ENCODE measurements around the gene COL13A1. TPM values are rescaled to one million over a fixed set of nuclear protein-coding genes. Genes with fewer than 3 reads are reported as not detected.

The COL13A1 gene
- total RNA-seq, 1 donor from 2014 or later, result 13.0 TPM

DNA sequence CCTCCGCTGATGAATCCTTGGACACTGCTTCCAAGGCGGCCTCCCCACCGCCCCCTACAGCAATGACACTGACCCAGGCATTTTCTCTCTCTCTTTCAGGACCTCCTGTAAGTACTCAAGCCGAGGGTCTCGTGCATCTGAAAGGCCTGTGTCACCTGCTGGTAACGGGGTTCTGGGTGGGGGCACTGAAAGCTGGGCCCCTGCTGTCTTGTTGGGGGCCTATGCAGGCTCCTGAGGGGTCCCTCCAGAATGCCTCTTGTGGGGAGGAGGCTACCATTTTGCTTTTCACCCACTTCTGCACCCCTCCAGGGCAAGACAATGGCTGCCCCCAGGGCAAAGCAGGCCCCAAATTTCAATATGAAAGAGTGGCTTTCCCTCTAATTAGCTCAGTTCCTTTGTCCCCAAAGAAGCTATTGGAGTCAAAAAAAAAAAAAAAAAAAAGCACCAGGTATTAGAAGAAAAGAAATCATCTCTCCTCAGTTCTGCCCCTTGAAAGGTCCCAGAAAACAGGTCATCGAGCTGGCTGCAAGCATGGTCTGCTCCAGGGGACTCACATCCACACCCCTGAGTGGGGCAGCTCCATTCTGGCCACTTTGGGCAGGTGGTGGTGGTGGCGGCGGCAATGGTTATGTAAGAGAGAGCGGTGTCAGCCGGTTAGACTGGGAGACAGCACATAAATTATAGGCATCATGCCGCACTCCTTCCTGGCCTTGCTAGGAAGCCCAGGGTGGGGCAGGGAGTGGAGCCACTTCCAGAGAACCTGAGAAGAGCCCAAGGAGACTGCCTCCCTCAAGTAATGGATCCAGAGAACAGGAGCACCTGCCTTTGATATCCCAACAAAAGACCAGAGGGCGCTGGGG, 66.2 kb downstream of the COL13A1 start:
- H3K36me3 ChIP-seq (ENCODE audit: control insufficient read depth in 3 of 3, insufficient read depth in 3 of 3, low read length in 3 of 3), result no peaks in the 10 kb centered on the region
- H3K27ac ChIP-seq (ENCODE audit: low read depth, low read length), result no peak overlapping the region
- H3K9me3 ChIP-seq (ENCODE audit: control insufficient read depth in 3 of 3, low read length in 3 of 3), result no peaks in the 10 kb centered on the region
- H3K9ac ChIP-seq (ENCODE audit: low read depth in 1 of 3, low read length in 3 of 3), result no peak overlapping the region
- peaks cover 0 to 3% (median 0%) of the 10 kb centered on the region in 3 donors for H3K4me1 ChIP-seq (ENCODE audit: control insufficient read depth in 3 of 3, insufficient read depth in 3 of 3, low read length in 3 of 3)
- H3K27me3 ChIP-seq (ENCODE audit: control insufficient read depth in 3 of 3, insufficient read depth in 3 of 3, low read length in 3 of 3), result peaks cover 0 to 7% (median 6%) of the 10 kb centered on the region in 3 donors
- H3K4me3 ChIP-seq (ENCODE audit: low read length in 3 of 3), result no peak overlapping the region

GRCh38 chr10:69868821-69869220, 67.1 kb downstream of the COL13A1 start:
- H3K4me3 ChIP-seq (ENCODE audit: low read length in 3 of 3), result no peak overlapping the region
- no peaks in the 10 kb centered on the region for H3K9me3 ChIP-seq (ENCODE audit: control insufficient read depth in 3 of 3, low read length in 3 of 3)
- H3K4me1 ChIP-seq (ENCODE audit: control insufficient read depth in 3 of 3, insufficient read depth in 3 of 3, low read length in 3 of 3), result peaks cover 0 to 3% (median 0%) of the 10 kb centered on the region in 3 donors
- no peak overlapping the region for H3K27ac ChIP-seq (ENCODE audit: low read depth, low read length)
- no peaks in the 10 kb centered on the region for H3K36me3 ChIP-seq (ENCODE audit: control insufficient read depth in 3 of 3, insufficient read depth in 3 of 3, low read length in 3 of 3)
- H3K27me3 ChIP-seq (ENCODE audit: control insufficient read depth in 3 of 3, insufficient read depth in 3 of 3, low read length in 3 of 3), result peaks cover 0 to 3% (median 0%) of the 10 kb centered on the region in 3 donors
- H3K9ac ChIP-seq (ENCODE audit: low read depth in 1 of 3, low read length in 3 of 3), result no peak overlapping the region

DNA sequence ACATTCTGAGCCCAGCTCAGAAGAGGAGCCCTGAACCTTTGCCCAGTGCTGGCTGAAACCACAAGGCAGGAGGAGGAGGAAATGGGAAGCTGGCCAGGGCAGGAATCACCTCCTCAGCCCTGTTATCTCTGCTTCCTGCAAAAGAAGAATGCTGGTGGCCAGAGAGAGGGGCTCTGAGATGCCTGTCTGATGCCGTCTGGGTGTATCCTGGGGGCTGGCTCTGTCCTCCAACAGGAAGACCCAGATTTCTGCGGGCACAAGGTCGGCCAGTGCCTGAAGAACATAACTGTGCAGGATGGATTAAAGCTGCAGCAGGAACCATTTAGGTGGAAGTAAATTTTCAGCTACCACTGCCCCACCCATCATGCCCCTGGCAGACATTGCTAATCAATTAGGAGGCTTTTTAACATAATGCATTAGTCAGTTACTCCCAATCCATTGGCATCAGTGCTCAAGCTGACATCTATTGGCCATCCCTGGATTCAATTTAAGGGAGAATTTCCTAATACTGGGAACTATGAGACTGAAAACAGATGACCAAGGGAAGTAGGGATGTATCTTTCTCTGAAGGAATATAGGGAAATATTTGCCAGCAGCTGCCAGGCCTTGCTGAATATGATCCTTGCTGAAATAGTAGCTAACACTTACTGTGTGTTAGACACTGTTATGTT, 67.7 kb downstream of the COL13A1 start:
- Histone ChIP-seq H3K27ac (ENCODE audit: low read depth, low read length) (no peak overlapping the region), H3K4me3 (ENCODE audit: low read length in 3 of 3) (no peak overlapping the region), H3K9ac (ENCODE audit: low read depth in 1 of 3, low read length in 3 of 3) (no peak overlapping the region), H3K9me3 (ENCODE audit: control insufficient read depth in 3 of 3, low read length in 3 of 3) (no peaks in the 10 kb centered on the region), H3K4me1 (ENCODE audit: control insufficient read depth in 3 of 3, insufficient read depth in 3 of 3, low read length in 3 of 3) (peaks cover 0 to 3% (median 0%) of the 10 kb centered on the region in 3 donors), H3K36me3 (ENCODE audit: control insufficient read depth in 3 of 3, insufficient read depth in 3 of 3, low read length in 3 of 3) (no peaks in the 10 kb centered on the region), H3K27me3 (ENCODE audit: control insufficient read depth in 3 of 3, insufficient read depth in 3 of 3, low read length in 3 of 3) (peaks cover 0 to 3% (median 0%) of the 10 kb centered on the region in 3 donors)

- no peaks in the 10 kb centered on the region for H3K9me3 ChIP-seq (ENCODE audit: control insufficient read depth in 3 of 3, low read length in 3 of 3)
- no peaks in the 10 kb centered on the region for H3K4me1 ChIP-seq (ENCODE audit: control insufficient read depth in 3 of 3, insufficient read depth in 3 of 3, low read length in 3 of 3)
- no peaks in the 10 kb centered on the region for H3K36me3 ChIP-seq (ENCODE audit: control insufficient read depth in 3 of 3, insufficient read depth in 3 of 3, low read length in 3 of 3)
- H3K9ac ChIP-seq (ENCODE audit: low read depth in 1 of 3, low read length in 3 of 3), result no peak overlapping the region
- H3K27ac ChIP-seq (ENCODE audit: low read depth, low read length), result no peak overlapping the region
- H3K4me3 ChIP-seq (ENCODE audit: low read length in 3 of 3), result no peak overlapping the region
- H3K27me3 ChIP-seq (ENCODE audit: control insufficient read depth in 3 of 3, insufficient read depth in 3 of 3, low read length in 3 of 3), result no peaks in the 10 kb centered on the region
Measured at GRCh38 chr10:69870591-69870990, 68.9 kb downstream of the COL13A1 start.

DNA sequence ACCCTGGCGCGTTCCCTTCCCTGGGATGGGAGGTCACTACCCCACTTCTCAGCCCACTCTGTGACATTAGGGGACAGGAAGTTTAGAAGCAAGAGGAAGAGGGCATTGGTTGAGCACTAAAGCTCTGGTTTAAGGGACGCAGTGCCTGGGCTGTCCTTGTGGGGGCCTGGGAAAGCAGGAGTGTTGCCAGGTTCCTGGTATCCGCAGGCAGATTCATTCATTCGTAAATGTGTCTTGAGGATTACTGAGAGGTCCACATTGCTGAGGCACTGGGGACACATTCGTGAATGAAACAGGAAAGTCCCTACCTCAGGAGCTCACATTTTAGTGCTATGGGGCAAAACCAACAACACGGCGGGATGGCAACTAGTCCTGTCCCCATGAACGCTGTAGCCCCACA, 69.4 kb downstream of the COL13A1 start:
- Histone ChIP-seq H3K36me3 (ENCODE audit: control insufficient read depth in 3 of 3, insufficient read depth in 3 of 3, low read length in 3 of 3) (no peaks in the 10 kb centered on the region), H3K9me3 (ENCODE audit: control insufficient read depth in 3 of 3, low read length in 3 of 3) (no peaks in the 10 kb centered on the region), H3K4me3 (ENCODE audit: low read length in 3 of 3) (no peak overlapping the region), H3K27ac (ENCODE audit: low read depth, low read length) (no peak overlapping the region), H3K9ac (ENCODE audit: low read depth in 1 of 3, low read length in 3 of 3) (no peak overlapping the region), H3K4me1 (ENCODE audit: control insufficient read depth in 3 of 3, insufficient read depth in 3 of 3, low read length in 3 of 3) (no peaks in the 10 kb centered on the region), H3K27me3 (ENCODE audit: control insufficient read depth in 3 of 3, insufficient read depth in 3 of 3, low read length in 3 of 3) (no peaks in the 10 kb centered on the region)

DNA sequence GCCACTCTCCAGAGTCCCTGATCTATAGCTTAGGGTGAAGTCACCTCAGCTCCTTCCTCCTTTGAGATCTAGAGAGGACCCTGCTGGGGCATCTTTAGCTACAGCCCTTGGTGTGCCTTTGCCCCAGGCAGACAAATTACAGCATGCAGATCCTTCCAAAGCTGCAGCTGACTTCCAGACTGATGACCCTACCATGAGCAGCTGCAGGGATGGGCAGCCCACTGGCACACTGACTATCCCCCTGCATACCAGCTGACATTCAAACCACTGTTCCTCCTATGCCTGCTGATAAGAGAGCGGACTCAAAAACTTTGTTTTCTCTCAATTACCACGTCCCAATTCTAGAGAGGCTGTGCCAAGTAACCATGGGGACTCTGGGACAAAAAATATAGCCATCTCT, 70.6 kb downstream of the COL13A1 start:
- Histone ChIP-seq H3K4me3 (ENCODE audit: low read length in 3 of 3) (no peak overlapping the region), H3K4me1 (ENCODE audit: control insufficient read depth in 3 of 3, insufficient read depth in 3 of 3, low read length in 3 of 3) (no peaks in the 10 kb centered on the region), H3K9ac (ENCODE audit: low read depth in 1 of 3, low read length in 3 of 3) (no peak overlapping the region), H3K27ac (ENCODE audit: low read depth, low read length) (no peak overlapping the region), H3K36me3 (ENCODE audit: control insufficient read depth in 3 of 3, insufficient read depth in 3 of 3, low read length in 3 of 3) (no peaks in the 10 kb centered on the region), H3K27me3 (ENCODE audit: control insufficient read depth in 3 of 3, insufficient read depth in 3 of 3, low read length in 3 of 3) (peaks cover 0 to 5% (median 0%) of the 10 kb centered on the region in 3 donors), H3K9me3 (ENCODE audit: control insufficient read depth in 3 of 3, low read length in 3 of 3) (no peaks in the 10 kb centered on the region)

GRCh38 chr10:69873135-69873639, 71.5 kb downstream of the COL13A1 start:
- Histone ChIP-seq H3K4me1 (ENCODE audit: control insufficient read depth in 3 of 3, insufficient read depth in 3 of 3, low read length in 3 of 3) (no peaks in the 10 kb centered on the region), H3K27ac (ENCODE audit: low read depth, low read length) (no peak overlapping the region), H3K27me3 (ENCODE audit: control insufficient read depth in 3 of 3, insufficient read depth in 3 of 3, low read length in 3 of 3) (peaks cover 0 to 5% (median 0%) of the 10 kb centered on the region in 3 donors), H3K36me3 (ENCODE audit: control insufficient read depth in 3 of 3, insufficient read depth in 3 of 3, low read length in 3 of 3) (no peaks in the 10 kb centered on the region), H3K9me3 (ENCODE audit: control insufficient read depth in 3 of 3, low read length in 3 of 3) (no peaks in the 10 kb centered on the region), H3K4me3 (ENCODE audit: low read length in 3 of 3) (no peak overlapping the region), H3K9ac (ENCODE audit: low read depth in 1 of 3, low read length in 3 of 3) (no peak overlapping the region)

DNA sequence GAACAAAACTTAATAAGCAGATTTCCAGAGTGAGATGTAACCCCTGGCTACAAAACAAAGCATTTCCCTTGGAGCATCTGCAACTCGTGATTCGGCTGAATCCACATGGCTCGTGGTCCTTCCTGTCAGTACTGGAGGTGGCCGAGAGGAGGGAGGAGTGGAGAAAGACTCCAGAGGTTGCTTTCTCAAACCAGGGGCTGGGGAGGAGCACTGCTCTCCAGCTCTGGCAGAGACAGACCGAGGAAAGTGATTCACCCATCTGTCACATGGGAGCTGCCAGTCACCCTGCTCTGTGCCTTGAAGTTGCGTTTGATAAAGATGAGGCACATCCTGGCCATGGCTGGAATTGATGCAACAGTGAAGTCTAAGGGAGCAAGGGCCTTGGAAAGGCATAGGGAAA, 72.7 kb downstream of the COL13A1 start:
- H3K4me3 ChIP-seq (ENCODE audit: low read length in 3 of 3), result no peak overlapping the region
- no peak overlapping the region for H3K27ac ChIP-seq (ENCODE audit: low read depth, low read length)
- H3K9me3 ChIP-seq (ENCODE audit: control insufficient read depth in 3 of 3, low read length in 3 of 3), result no peaks in the 10 kb centered on the region
- H3K36me3 ChIP-seq (ENCODE audit: control insufficient read depth in 3 of 3, insufficient read depth in 3 of 3, low read length in 3 of 3), result no peaks in the 10 kb centered on the region
- no peaks in the 10 kb centered on the region for H3K4me1 ChIP-seq (ENCODE audit: control insufficient read depth in 3 of 3, insufficient read depth in 3 of 3, low read length in 3 of 3)
- H3K27me3 ChIP-seq (ENCODE audit: control insufficient read depth in 3 of 3, insufficient read depth in 3 of 3, low read length in 3 of 3), result peaks cover 0 to 5% (median 0%) of the 10 kb centered on the region in 3 donors
- no peak overlapping the region for H3K9ac ChIP-seq (ENCODE audit: low read depth in 1 of 3, low read length in 3 of 3)

GRCh38 chr10:69875856-69876255, 74.2 kb downstream of the COL13A1 start:
- H3K4me1 ChIP-seq (ENCODE audit: control insufficient read depth in 3 of 3, insufficient read depth in 3 of 3, low read length in 3 of 3), result peaks cover 0 to 2% (median 0%) of the 10 kb centered on the region in 3 donors
- H3K27me3 ChIP-seq (ENCODE audit: control insufficient read depth in 3 of 3, insufficient read depth in 3 of 3, low read length in 3 of 3), result peaks cover 0 to 9% (median 0%) of the 10 kb centered on the region in 3 donors
- H3K9me3 ChIP-seq (ENCODE audit: control insufficient read depth in 3 of 3, low read length in 3 of 3), result no peaks in the 10 kb centered on the region

DNA sequence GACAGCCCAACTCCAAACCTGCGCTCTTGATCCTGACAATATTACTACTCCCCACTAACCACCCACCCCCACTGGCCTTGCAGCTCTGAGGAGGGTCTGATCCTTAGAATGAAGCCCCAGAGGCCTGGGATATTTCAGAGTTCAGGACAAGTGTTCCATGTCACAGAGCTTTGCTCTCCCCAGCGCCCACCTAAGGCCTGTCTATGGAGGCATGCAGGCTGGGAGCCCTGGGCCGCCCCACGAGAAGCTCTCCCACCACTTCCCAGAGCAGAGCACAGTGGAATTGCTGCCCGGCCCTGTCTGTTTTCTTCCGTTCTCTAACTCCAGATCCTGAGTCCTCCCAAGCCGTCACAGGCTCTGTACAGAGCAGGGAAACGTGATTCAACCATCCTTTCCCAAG, 74.6 kb downstream of the COL13A1 start:
- Histone ChIP-seq H3K27ac (ENCODE audit: low read depth, low read length) (no peak overlapping the region), H3K4me3 (ENCODE audit: low read length in 3 of 3) (no peak overlapping the region), H3K4me1 (ENCODE audit: control insufficient read depth in 3 of 3, insufficient read depth in 3 of 3, low read length in 3 of 3) (peaks cover 0 to 2% (median 0%) of the 10 kb centered on the region in 3 donors), H3K9ac (ENCODE audit: low read depth in 1 of 3, low read length in 3 of 3) (no peak overlapping the region), H3K9me3 (ENCODE audit: control insufficient read depth in 3 of 3, low read length in 3 of 3) (no peaks in the 10 kb centered on the region), H3K27me3 (ENCODE audit: control insufficient read depth in 3 of 3, insufficient read depth in 3 of 3, low read length in 3 of 3) (peaks cover 0 to 11% (median 0%) of the 10 kb centered on the region in 3 donors), H3K36me3 (ENCODE audit: control insufficient read depth in 3 of 3, insufficient read depth in 3 of 3, low read length in 3 of 3) (no peaks in the 10 kb centered on the region)

More at GRCh38 chr10:69875856-69876255, 74.2 kb downstream of the COL13A1 start:
- Histone ChIP-seq H3K36me3 (ENCODE audit: control insufficient read depth in 3 of 3, insufficient read depth in 3 of 3, low read length in 3 of 3) (no peaks in the 10 kb centered on the region), H3K4me3 (ENCODE audit: low read length in 3 of 3) (no peak overlapping the region), H3K27ac (ENCODE audit: low read depth, low read length) (no peak overlapping the region), H3K9ac (ENCODE audit: low read depth in 1 of 3, low read length in 3 of 3) (no peak overlapping the region)
